Activated CD4-positive, alpha-beta T cell treated with anti-CD3 and anti-CD28 coated beads, Interleukin-2, amount 10 ng/mL, durations not matched to agents 7 days and 5 days (primary cell): ENCODE measurements around the gene RAD54L2. TPM values are rescaled to one million over a fixed set of nuclear protein-coding genes. Genes with fewer than 3 reads are reported as not detected.
A peak's percentile ranks its signal among the peaks of the same experiment; 100 is the strongest.

Source experiments
- CTCF ChIA-PET: fragments of 350-600 bp; sonication (Branson Sonifier 250); formaldehyde crosslinking; loops from one replicate; lab custom pipeline; 2021; ENCODE audit warnings: antibody characterized with exemption; lab: Charles Lee
- POLR2A ChIA-PET: fragments of 350-600 bp; sonication (Branson Sonifier 250); formaldehyde crosslinking; loops from one replicate; lab custom pipeline; 2021; ENCODE audit warnings: antibody characterized with exemption; lab: Charles Lee
- DNase-seq: peaks from one replicate; pipeline ENCODE4 v3.0.0-alpha.2; 2020
- H3K27ac Mint-ChIP-seq: one replicate; pipeline ENCODE4 v1.8.0; 2021; ENCODE audit warnings: mild to moderate bottlenecking, moderate library complexity, mixed read lengths
- H3K27me3 Mint-ChIP-seq: one replicate; pipeline ENCODE4 v1.8.0; 2021; ENCODE audit warnings: mixed read lengths
- H3K36me3 Mint-ChIP-seq: one replicate; pipeline ENCODE4 v1.8.0; 2021; ENCODE audit warnings: low read depth, mixed read lengths
- H3K4me1 Mint-ChIP-seq: one replicate; pipeline ENCODE4 v1.8.0; 2021; ENCODE audit warnings: mixed read lengths
- H3K4me3 Mint-ChIP-seq: one replicate; pipeline ENCODE4 v1.8.0; 2021; ENCODE audit warnings: mild to moderate bottlenecking, moderate library complexity, mixed read lengths
- H3K9me3 Mint-ChIP-seq: one replicate; pipeline ENCODE4 v1.8.0; 2021; ENCODE audit warnings: mixed read lengths
- total RNA-seq, 2 experiments: library from RNA; stranded (reverse); gene quantifications; one replicate each; pipeline ENCODE4 v1.2.3, GENCODE V29; 2021

RAD54L2 gene, protein sequence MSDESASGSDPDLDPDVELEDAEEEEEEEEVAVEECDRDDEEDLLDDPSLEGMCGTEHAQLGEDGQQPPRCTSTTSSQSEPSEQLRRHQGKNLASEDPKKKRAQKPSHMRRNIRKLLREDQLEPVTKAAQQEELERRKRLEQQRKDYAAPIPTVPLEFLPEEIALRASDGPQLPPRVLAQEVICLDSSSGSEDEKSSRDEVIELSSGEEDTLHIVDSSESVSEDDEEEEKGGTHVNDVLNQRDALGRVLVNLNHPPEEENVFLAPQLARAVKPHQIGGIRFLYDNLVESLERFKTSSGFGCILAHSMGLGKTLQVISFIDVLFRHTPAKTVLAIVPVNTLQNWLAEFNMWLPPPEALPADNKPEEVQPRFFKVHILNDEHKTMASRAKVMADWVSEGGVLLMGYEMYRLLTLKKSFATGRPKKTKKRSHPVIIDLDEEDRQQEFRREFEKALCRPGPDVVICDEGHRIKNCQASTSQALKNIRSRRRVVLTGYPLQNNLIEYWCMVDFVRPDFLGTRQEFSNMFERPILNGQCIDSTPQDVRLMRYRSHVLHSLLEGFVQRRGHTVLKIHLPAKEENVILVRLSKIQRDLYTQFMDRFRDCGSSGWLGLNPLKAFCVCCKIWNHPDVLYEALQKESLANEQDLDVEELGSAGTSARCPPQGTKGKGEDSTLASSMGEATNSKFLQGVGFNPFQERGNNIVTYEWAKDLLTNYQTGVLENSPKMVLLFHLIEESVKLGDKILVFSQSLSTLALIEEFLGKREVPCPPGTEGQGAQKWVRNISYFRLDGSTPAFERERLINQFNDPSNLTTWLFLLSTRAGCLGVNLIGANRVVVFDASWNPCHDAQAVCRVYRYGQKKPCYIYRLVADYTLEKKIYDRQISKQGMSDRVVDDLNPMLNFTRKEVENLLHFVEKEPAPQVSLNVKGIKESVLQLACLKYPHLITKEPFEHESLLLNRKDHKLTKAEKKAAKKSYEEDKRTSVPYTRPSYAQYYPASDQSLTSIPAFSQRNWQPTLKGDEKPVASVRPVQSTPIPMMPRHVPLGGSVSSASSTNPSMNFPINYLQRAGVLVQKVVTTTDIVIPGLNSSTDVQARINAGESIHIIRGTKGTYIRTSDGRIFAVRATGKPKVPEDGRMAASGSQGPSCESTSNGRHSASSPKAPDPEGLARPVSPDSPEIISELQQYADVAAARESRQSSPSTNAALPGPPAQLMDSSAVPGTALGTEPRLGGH (N-terminal part only)
- 10 to 100 TPM; 30.0 to 31.0 TPM for total RNA-seq

DNA sequence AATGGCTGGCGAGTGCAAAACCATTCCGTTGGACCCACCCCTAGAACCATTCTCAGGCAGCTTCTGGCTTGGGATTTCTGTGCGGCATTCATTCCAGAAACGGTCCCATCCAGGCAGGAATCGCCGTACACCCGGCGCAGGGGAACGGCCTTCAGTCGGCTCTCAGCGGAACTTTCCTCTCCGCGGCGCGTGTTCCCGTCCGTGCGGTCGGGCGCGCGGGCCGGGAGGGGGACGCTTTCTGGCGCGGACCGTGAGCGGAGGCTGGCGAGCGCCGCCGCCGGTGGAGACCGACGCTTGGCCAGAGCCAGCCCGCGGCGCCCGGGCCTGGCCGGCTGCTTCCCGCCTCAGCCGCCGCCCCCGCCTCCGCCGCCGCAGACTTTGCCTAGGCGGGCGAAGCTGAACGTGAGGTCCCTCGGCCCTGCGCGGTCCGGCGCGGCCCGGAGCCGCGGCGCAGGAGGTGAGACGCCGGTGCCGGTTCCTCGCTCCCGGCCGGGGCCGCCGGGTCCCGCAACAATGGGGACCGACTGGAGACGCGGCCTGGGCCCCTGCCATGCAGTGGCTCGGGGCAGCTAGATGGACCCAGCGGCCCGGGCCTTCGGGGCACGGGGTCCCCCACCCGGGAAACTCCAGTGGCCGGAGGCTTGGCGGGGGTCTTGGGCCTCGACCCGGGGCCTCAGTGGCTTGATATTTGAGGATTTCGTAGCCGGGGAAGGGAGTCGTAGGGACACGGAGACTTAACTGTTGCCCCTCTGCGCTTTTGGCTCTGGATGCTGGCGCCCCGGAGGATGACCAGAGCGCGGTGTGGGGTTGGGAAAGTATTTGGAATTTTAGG is at the start of gene RAD54L2:
Gene RAD54L2 (plus strand): TSS at position 261 of the 832 bp plus-strand sequence. CDS start 51,702 bp downstream, outside the sequence.
- Mint-ChIP-seq H3K4me3 (peak within 1 kb of the TSS; percentile 90), H3K27me3 (no peaks in the 10 kb centered on the region), H3K36me3 (peaks cover 9% of the 10 kb centered on the region), H3K4me1 (peaks cover 42% of the 10 kb centered on the region), H3K27ac (peak within 1 kb of the TSS; percentile 94), H3K9me3 (no peaks in the 10 kb centered on the region)
- CTCF ChIA-PET = interaction anchor here (0.7 to 1.3 kb wide), 6 partner anchors 9 to 144 kb away, joined by 3 to 6 read pairs (median 3); no protein-coding TSS in a partner anchor
- DNase-seq = peak; percentile 72
- POLR2A ChIA-PET = no interaction called here

DNA sequence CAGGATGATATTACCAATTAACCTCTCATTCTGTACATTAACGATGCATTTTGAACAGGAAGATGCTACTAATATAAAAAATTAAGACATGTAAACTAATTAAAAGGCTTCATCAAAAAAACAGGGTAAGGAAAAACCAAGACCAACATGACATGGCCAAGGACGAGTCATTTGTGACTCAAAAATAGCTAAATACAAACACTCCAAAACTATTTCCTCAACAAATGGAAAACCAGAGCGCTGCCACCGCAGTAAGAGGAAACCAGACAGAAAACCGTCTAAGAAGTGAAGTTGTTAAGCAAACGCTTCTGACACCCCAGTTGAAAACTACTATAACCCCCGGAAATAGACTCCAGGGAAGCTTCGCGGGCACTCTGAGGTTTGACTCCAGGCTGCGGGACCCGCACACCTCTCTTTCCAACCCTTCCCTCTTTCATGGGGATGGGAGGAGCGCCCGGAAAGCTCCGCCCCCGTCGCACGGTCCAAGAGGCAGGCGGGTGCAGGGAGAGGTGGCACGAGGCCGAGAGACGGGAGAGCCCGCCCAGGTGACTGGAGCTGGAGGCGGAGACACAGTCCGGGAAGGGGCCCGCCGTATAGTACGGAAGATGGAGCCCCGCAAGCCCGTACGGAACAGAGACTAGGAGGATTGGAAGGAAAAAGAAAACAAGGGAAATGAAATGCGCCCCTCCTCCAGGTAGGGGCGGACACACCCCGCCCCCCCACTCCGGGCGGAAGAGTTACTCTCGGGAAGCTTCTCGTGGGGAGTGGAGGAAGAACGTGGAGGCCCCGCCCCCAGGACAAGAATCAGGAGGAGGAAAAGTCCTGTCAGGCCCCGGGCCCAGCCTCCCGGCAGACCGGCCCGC is 39.4 kb upstream of the RAD54L2 start:
- Mint-ChIP-seq H3K4me3 (peak overlapping the region; percentile 100), H3K27me3 (no peaks in the 10 kb centered on the region), H3K4me1 (peaks cover 28% of the 10 kb centered on the region), H3K27ac (peak overlapping the region; percentile 97), H3K36me3 (peaks cover 4% of the 10 kb centered on the region), H3K9me3 (no peaks in the 10 kb centered on the region)
- ChIA-PET CTCF (interaction anchor here (0.5 to 8.7 kb wide), 16 partner anchors 13 to 1609 kb away, joined by 3 to 116 read pairs (median 4); partner anchors contain the start of gene RBM15B), POLR2A (interaction anchor here (0.5 to 2.6 kb wide), 6 partner anchors 40 to 840 kb away, joined by 3 to 15 read pairs (median 6); partner anchors contain the start of gene TEX264)
- peak; percentile 89 for DNase-seq

DNA sequence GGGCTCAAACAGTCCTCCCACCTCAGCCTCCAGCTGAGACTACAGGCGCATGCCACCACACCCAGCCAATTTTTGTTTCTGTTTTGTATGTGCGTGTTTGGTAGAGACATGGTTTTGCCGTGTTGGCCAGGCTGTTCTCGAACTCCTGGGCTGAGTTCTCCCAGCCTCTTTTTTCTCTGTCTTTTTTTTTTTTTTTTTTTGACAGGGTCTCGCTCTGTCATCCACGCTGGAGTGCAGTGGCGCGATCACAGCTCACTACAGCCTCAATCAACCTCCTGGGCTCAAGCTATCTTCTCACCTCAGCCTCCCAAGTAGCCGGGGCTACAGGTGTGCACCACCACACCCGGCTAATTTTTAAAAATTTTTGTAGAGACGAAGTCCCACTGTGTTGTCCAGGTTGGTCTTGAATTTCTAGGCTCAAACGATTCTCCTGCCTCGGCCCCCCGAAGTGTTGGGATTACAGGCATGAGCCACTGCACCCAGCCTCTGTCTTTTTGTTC is 37.8 kb upstream of the RAD54L2 start:
- no peaks in the 10 kb centered on the region for H3K27me3 Mint-ChIP-seq
- peak overlapping the region; percentile 94 for H3K27ac Mint-ChIP-seq
- peaks cover 2% of the 10 kb centered on the region for H3K36me3 Mint-ChIP-seq
- POLR2A ChIA-PET = interaction anchor here (0.6 to 2.6 kb wide), 3 partner anchors 169 to 1850 kb away, joined by 4 to 15 read pairs (median 8); partner anchors contain the start of gene TEX264
- DNase-seq = peak; percentile 40
- H3K9me3 Mint-ChIP-seq = no peaks in the 10 kb centered on the region
- H3K4me1 Mint-ChIP-seq = peaks cover 26% of the 10 kb centered on the region
- H3K4me3 Mint-ChIP-seq = peak overlapping the region; percentile 100
- CTCF ChIA-PET = interaction anchor here (0.6 to 8.7 kb wide), 17 partner anchors 11 to 919 kb away, joined by 3 to 116 read pairs (median 4); partner anchors contain the start of gene RBM15B

GRCh38 chr3:51501833-51502561 is 36.5 kb upstream of the RAD54L2 start:
- POLR2A ChIA-PET = interaction anchor here (0.6 kb wide), 1 partner anchor 20 kb away, joined by 4 read pairs; no protein-coding TSS in a partner anchor
- Mint-ChIP-seq H3K36me3 (peaks cover 2% of the 10 kb centered on the region), H3K4me1 (peaks cover 21% of the 10 kb centered on the region), H3K27me3 (no peaks in the 10 kb centered on the region), H3K4me3 (no peak overlapping the region), H3K27ac (peak overlapping the region; percentile 94), H3K9me3 (no peaks in the 10 kb centered on the region)
- DNase-seq = peak; percentile 84
- CTCF ChIA-PET = interaction anchor here (0.5 to 8.7 kb wide), 27 partner anchors 10 to 886 kb away, joined by 3 to 116 read pairs (median 4); partner anchors contain the start of gene MANF

- POLR2A ChIA-PET = interaction anchor here (0.5 to 0.6 kb wide), 2 partner anchors 19 to 1223 kb away, joined by 4 to 5 read pairs; no protein-coding TSS in a partner anchor
- H3K36me3 Mint-ChIP-seq = peaks cover 2% of the 10 kb centered on the region
- no peak overlapping the region for H3K27ac Mint-ChIP-seq
Measured at GRCh38 chr3:51502562-51502910, 36.0 kb upstream of the RAD54L2 start.

GRCh38 chr3:51503007-51503406 is 35.5 kb upstream of the RAD54L2 start:
- DNase-seq = no peak
- Mint-ChIP-seq H3K4me3 (no peak overlapping the region), H3K27ac (peak overlapping the region; percentile 43), H3K27me3 (no peaks in the 10 kb centered on the region), H3K36me3 (peaks cover 2% of the 10 kb centered on the region), H3K4me1 (peaks cover 21% of the 10 kb centered on the region), H3K9me3 (no peaks in the 10 kb centered on the region)
- ChIA-PET CTCF (interaction anchor here (2.4 to 8.7 kb wide), 5 partner anchors 9 to 213 kb away, joined by 4 to 116 read pairs (median 42); no protein-coding TSS in a partner anchor), POLR2A (interaction anchor here (0.5 kb wide), 1 partner anchor 1224 kb away, joined by 5 read pairs; no protein-coding TSS in a partner anchor)

More at GRCh38 chr3:51502562-51502910, 36.0 kb upstream of the RAD54L2 start:
- Mint-ChIP-seq H3K4me1 (peaks cover 21% of the 10 kb centered on the region), H3K4me3 (no peak overlapping the region), H3K27me3 (no peaks in the 10 kb centered on the region), H3K9me3 (no peaks in the 10 kb centered on the region)
- DNase-seq = no peak
- CTCF ChIA-PET = interaction anchor here (0.7 to 8.7 kb wide), 18 partner anchors 9 to 886 kb away, joined by 3 to 116 read pairs (median 4); partner anchors contain the start of gene MANF

- Mint-ChIP-seq H3K9me3 (no peaks in the 10 kb centered on the region), H3K4me3 (no peak overlapping the region)
Measured at GRCh38 chr3:51508255-51508654, 30.3 kb upstream of the RAD54L2 start.

GRCh38 chr3:51510996-51511395 is 27.5 kb upstream of the RAD54L2 start:
- Mint-ChIP-seq H3K4me3 (no peak overlapping the region), H3K36me3 (no peaks in the 10 kb centered on the region), H3K27me3 (no peaks in the 10 kb centered on the region), H3K4me1 (peaks cover 26% of the 10 kb centered on the region), H3K27ac (no peak overlapping the region), H3K9me3 (no peaks in the 10 kb centered on the region)
- CTCF ChIA-PET = interaction anchor here (2.0 to 7.2 kb wide), 2 partner anchors 10 to 158 kb away, joined by 5 to 33 read pairs; partner anchors contain the start of gene DCAF1
- POLR2A ChIA-PET = no interaction called here
- DNase-seq = no peak

More at GRCh38 chr3:51508255-51508654, 30.3 kb upstream of the RAD54L2 start:
- Mint-ChIP-seq H3K27me3 (no peaks in the 10 kb centered on the region), H3K36me3 (no peaks in the 10 kb centered on the region), H3K27ac (no peak overlapping the region), H3K4me1 (peaks cover 24% of the 10 kb centered on the region)
- CTCF ChIA-PET = interaction anchor here (0.6 to 7.2 kb wide), 4 partner anchors 7 to 174 kb away, joined by 3 to 33 read pairs (median 4); partner anchors contain the start of gene DCAF1
- POLR2A ChIA-PET = no interaction called here
- DNase-seq = no peak

- H3K27ac Mint-ChIP-seq = no peak overlapping the region
- H3K9me3 Mint-ChIP-seq = no peaks in the 10 kb centered on the region
- ChIA-PET CTCF (interaction anchor here (1.2 to 7.2 kb wide), 3 partner anchors 10 to 168 kb away, joined by 3 to 33 read pairs (median 3); partner anchors contain the start of gene DCAF1), POLR2A (no interaction called here)
- DNase-seq = no peak
- H3K4me3 Mint-ChIP-seq = no peak overlapping the region
- H3K27me3 Mint-ChIP-seq = no peaks in the 10 kb centered on the region
- H3K36me3 Mint-ChIP-seq = no peaks in the 10 kb centered on the region
- peaks cover 21% of the 10 kb centered on the region for H3K4me1 Mint-ChIP-seq
Measured at GRCh38 chr3:51514210-51514609, 24.3 kb upstream of the RAD54L2 start.
